HEK293 (cell line): Measurements from ENCODE around the gene OAF.

ENCODE experiments used
- CTCF ChIP-seq: fragments of 450-650 bp; formaldehyde crosslinking; IDR thresholded peaks from 2 replicates; pipeline ENCODE4 v1.5.1; 2016; ENCODE audit warnings: missing biosample characterization, missing genetic modification characterization
- HOXD13 ChIP-seq: sonication (generic); formaldehyde crosslinking; IDR thresholded peaks from 2 replicates; pipeline ENCODE4 v1.8.0; 2022; ENCODE audit warnings: missing genetic modification reagents, borderline replicate concordance
- PATZ1 ChIP-seq: fragments of 450-650 bp; formaldehyde crosslinking; IDR thresholded peaks from 2 replicates; pipeline ENCODE4 v1.5.1; 2016; ENCODE audit warnings: missing biosample characterization, missing genetic modification characterization
- PBX3 ChIP-seq: sonication (generic); formaldehyde crosslinking; IDR thresholded peaks from 2 replicates; pipeline ENCODE4 v1.8.1; 2022; ENCODE audit warnings: mild to moderate bottlenecking, moderate library complexity, missing genetic modification reagents
- REST ChIP-seq: fragments of 450-650 bp; formaldehyde crosslinking; IDR thresholded peaks from 2 replicates; pipeline ENCODE4 v1.5.1; 2016; ENCODE audit warnings: missing biosample characterization, missing genetic modification characterization
- ZNF274 ChIP-seq, 2 experiments: fragments of 200-500 bp in 1 of 2; fragments of 450-650 bp in 1 of 2; sonication (Bioruptor generic) in 1 of 2; formaldehyde crosslinking in 1 of 2; IDR thresholded peaks; 2 replicates each; pipeline versions ENCODE4 v1.5.1 to v1.6.1; 2014 to 2016; ENCODE audit warnings: borderline replicate concordance in 1 of 2, inconsistent platforms in 1 of 2, low read length in 1 of 2, missing biosample characterization in 1 of 2, missing genetic modification characterization in 1 of 2
- ZNF280C ChIP-seq: fragments of 450-650 bp; formaldehyde crosslinking; IDR thresholded peaks from 2 replicates; pipeline ENCODE4 v1.5.1; 2016; ENCODE audit warnings: missing biosample characterization, missing genetic modification characterization
- ZNF623 ChIP-seq: fragments of 450-650 bp; formaldehyde crosslinking; IDR thresholded peaks from 2 replicates; pipeline ENCODE4 v1.5.1; 2016; ENCODE audit warnings: missing biosample characterization, missing genetic modification characterization
- ZNF785 ChIP-seq: fragments of 450-650 bp; formaldehyde crosslinking; IDR thresholded peaks from 2 replicates; pipeline ENCODE4 v1.5.1; 2016; ENCODE audit warnings: missing biosample characterization, missing genetic modification characterization

GRCh38 chr11:120224361-120224760 lies 13.5 kb downstream of the OAF start:
- TF ChIP-seq ZNF785 (tag by site-specific recombination) (no peak), PBX3 (CRISPR knock-in tag) (no peak), ZNF280C (tag by site-specific recombination) (no peak), PATZ1 (tag by site-specific recombination) (no peak), ZNF623 (no peak), ZNF274 (IDR thresholded peaks at IDR 0.05; ENCODE audit: low read length) (no peak), ZNF274 (tag by site-specific recombination; IDR thresholded peaks at IDR 0.05; ENCODE audit: borderline replicate concordance) (no peak), HOXD13 (CRISPR knock-in tag) (no peak), CTCF (tag by site-specific recombination) (no peak), REST (tag by site-specific recombination) (no peak)
